HG03457 (cell line): ENCODE results near the gene ARHGEF16.

ENCODE experiments used
- ATAC-seq: cut with Tn5 transposase; IDR thresholded peaks from one replicate; pipeline ENCODE4 v1.9.1; 2021; ENCODE audit warnings: moderate number of reproducible peaks; ENCODE audit not compliant: unreplicated experiment

The ARHGEF16 gene

GRCh38 chr1:3436451-3436850, 18.0 kb upstream of the ARHGEF16 start:
- no peak for ATAC-seq

GRCh38 chr1:3436901-3437300, 17.6 kb upstream of the ARHGEF16 start:
- ATAC-seq, result no peak

GRCh38 chr1:3438661-3439180, 15.7 kb upstream of the ARHGEF16 start:
- no peak for ATAC-seq

- no peak for ATAC-seq
Observed at GRCh38 chr1:3439346-3440299, 14.8 kb upstream of the ARHGEF16 start.

GRCh38 chr1:3440300-3440681, 14.2 kb upstream of the ARHGEF16 start:
- no peak for ATAC-seq

DNA sequence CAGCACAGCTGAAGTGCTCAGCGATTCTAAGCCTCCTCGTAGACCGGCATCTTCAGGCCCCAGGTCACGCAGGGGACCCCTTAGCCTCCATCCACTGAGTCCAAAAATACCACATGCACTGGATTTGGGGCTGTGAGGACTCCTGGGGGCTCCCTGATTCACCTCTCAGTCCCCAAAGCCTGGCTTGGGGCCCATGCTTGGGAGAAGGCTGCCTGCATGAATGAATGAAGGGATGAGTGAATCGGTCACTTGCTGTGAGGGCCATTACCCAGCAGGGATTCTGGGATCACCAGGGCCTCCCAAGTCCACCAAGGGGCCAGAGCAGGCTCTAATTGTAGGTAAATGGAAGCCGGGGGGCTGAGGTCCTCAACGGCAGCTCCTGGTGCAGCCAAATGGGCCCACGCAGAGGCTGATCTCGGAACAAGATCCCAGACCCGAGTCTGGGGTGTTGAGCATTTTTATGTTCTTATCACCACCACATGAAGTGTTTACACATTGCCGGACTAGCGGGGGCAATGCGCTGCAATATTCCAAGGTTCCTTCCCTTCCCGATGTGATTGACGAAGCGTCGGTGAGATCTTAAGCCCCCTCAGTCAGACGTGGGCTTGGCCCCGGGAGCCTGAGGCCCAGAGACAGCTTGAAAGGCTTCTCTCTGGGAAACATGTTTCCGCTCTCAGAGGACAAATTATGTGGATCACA, 13.6 kb upstream of the ARHGEF16 start:
- no peak for ATAC-seq

- ATAC-seq, result no peak
Observed at GRCh38 chr1:3441410-3441847, 13.0 kb upstream of the ARHGEF16 start.

DNA sequence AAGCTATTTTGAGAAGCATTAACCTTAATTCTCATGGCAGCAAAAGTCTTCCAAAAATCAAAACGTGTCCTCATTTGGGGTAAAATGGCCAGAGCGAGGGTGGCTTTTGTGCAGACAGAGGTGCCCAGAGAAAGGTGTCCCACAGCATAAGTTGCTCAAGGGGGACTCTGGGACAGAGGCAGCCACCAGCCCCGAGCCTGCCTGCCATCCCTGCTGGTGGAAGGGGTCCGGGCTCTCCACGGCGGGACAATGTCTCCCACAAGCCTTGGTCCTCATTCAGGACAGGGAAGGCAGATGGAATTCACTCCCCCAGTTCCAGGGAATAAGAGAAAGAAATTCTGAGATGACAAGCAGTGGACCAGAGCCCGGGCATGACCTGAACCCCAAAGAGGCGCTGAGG, 12.6 kb upstream of the ARHGEF16 start:
- no peak for ATAC-seq

- ATAC-seq, result no peak
Observed at GRCh38 chr1:3442331-3442730, 12.1 kb upstream of the ARHGEF16 start.

DNA sequence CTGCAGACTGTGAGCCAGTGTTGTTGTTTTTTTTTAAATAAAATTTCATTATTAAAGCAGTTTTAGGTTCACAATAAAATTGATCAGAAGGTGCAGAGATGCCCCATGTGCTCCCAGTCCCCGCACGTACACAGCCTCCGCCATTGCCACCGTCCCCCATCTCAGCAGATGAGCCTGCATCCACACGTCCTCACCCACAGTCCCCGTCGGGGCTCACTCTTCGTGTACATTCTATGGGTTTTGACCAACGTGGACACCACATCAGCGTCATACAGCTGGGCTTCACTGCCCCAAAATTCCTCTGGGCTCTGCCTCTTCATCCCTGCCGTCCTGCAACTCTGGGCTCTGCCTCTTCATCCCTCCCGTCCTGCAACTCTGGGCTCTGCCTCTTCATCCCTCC, 11.6 kb upstream of the ARHGEF16 start:
- no peak for ATAC-seq

DNA sequence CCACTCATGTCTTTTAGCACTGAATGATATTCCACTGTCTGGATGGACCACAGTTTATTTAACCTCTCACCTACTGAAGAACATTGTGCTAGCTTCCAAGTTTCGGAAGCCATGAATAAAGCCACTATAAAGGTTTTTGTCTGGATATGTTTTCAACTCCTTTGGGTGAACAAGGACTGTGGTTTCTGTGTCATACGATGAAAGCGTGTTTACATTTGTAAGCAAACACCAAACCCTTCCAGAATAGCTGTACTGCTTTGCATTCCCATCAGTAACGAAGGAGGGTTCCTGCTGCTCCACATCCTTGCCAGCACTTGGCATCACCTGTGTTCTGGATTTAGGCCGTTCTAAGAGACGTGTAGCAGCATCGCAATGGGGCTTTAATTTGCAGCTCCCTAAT, 10.7 kb upstream of the ARHGEF16 start:
- ATAC-seq, result no peak

DNA sequence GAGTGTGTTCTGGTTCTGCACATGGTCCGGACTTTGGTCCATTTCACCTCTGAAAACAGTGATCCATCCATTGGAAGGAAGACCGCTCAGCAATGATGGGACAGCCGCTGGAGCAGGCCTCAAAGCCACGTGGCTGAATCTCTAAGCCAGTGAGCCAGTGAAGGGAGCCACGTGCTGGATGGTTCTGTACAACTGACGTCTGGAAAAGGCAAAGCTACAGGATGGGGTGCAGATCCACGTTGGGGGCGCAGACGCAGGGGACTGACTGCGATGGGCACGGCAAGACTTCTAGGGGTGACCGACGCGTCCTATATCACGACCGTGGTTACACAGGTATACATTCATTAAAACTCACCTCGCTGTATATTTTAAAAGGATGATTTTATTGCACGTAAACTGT, 10.2 kb upstream of the ARHGEF16 start:
- ATAC-seq, result no peak

GRCh38 chr1:3444736-3445135, 9.7 kb upstream of the ARHGEF16 start:
- ATAC-seq, result no peak

- no peak for ATAC-seq
Observed at GRCh38 chr1:3450202-3450863, 4.1 kb upstream of the ARHGEF16 start.

DNA sequence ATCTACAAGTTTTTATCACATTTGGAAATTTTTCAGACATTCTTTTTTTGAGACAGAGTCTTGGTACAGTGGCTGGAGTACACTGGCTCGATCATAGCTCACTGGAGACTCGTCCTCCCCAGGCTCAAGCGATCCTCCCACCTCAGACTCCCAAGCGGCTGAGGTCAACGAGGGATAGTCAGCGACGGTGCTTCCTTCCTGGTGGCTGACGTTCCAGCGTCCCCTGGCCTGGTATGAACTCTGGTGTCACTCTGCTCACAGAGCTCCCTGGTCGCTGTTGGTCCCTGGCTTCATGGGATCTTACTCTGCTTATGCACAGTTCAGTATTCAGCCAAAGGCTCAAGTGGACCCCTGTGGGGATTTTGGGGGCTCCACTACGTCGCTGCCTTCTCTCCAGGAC, 3.5 kb upstream of the ARHGEF16 start:
- no peak for ATAC-seq

GRCh38 chr1:3451994-3452865, 2.2 kb upstream of the ARHGEF16 start:
- no peak for ATAC-seq

DNA sequence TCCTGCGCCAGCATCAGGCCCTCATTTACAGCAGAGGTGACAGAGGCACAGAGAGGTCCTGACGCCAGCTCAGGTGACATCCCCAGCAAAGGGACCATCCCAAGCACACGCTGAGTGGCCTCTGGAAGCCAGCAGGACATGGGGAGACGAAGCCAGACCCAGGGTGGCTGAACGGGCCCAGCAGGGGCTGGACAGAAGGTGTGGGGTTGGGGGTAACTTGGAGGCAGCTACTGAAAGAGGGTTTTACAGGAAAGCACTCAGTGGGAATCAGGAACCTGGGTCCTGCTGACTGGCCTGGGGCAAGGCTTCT, 1.6 kb upstream of the ARHGEF16 start:
- no peak for ATAC-seq

GRCh38 chr1:3453203-3453761, 1.2 kb upstream of the ARHGEF16 start:
- ATAC-seq, result no peak

GRCh38 chr1:3454811-3455618, 550 bp downstream of the ARHGEF16 start:
- no peak for ATAC-seq
